Nephron progenitor cell (in vitro differentiated cells): ENCODE measurements around the gene NELL2.

Experiments
- DNase-seq: peaks from one replicate; pipeline ENCODE4 v3.0.0; 2021
- H3K27ac Mint-ChIP-seq: 2 replicates; pipeline ENCODE4 v1.8.0; 2021; ENCODE audit warnings: mild to moderate bottlenecking, moderate library complexity, mixed read lengths
- H3K27me3 Mint-ChIP-seq: 2 replicates; pipeline ENCODE4 v1.8.0; 2021; ENCODE audit warnings: mild to moderate bottlenecking, low read depth, mixed read lengths; ENCODE audit not compliant: poor library complexity
- H3K36me3 Mint-ChIP-seq: 2 replicates; pipeline ENCODE4 v1.8.0; 2021; ENCODE audit warnings: low read depth, mixed read lengths
- H3K4me1 Mint-ChIP-seq: 2 replicates; pipeline ENCODE4 v1.8.0; 2021; ENCODE audit warnings: mixed read lengths
- H3K4me3 Mint-ChIP-seq: 2 replicates; pipeline ENCODE4 v1.8.0; 2021; ENCODE audit warnings: mild to moderate bottlenecking, moderate library complexity, mixed read lengths
- H3K9me3 Mint-ChIP-seq: 2 replicates; pipeline ENCODE4 v1.8.0; 2021; ENCODE audit warnings: mild to moderate bottlenecking, moderate library complexity, mixed read lengths
- CTCF ChIP-seq: fragments of 200-600 bp; sonication (generic); IDR thresholded peaks from 2 replicates; pipeline ENCODE4 v1.5.0; 2021; ENCODE audit warnings: antibody characterized with exemption

NELL2 gene

GRCh38 chr12:44817687-44818086 lies 58.4 kb downstream of the NELL2 start:
- peaks cover 9% of the 10 kb centered on the region for H3K4me1 Mint-ChIP-seq

GRCh38 chr12:44816446-44817017 lies 59.6 kb downstream of the NELL2 start:
- H3K27ac Mint-ChIP-seq = no peak overlapping the region
- DNase-seq = no peak
- H3K4me1 Mint-ChIP-seq = peaks cover 9% of the 10 kb centered on the region
- no peaks in the 10 kb centered on the region for H3K36me3 Mint-ChIP-seq
- no peaks in the 10 kb centered on the region for H3K9me3 Mint-ChIP-seq
- no peak overlapping the region for H3K4me3 Mint-ChIP-seq
- TF ChIP-seq CTCF = no peak
- H3K27me3 Mint-ChIP-seq = no peaks in the 10 kb centered on the region

More at GRCh38 chr12:44817687-44818086, 58.4 kb downstream of the NELL2 start:
- H3K27ac Mint-ChIP-seq = no peak overlapping the region
- H3K36me3 Mint-ChIP-seq = no peaks in the 10 kb centered on the region
- no peaks in the 10 kb centered on the region for H3K9me3 Mint-ChIP-seq
- H3K4me3 Mint-ChIP-seq = no peak overlapping the region
- TF ChIP-seq CTCF = no peak
- no peak for DNase-seq
- H3K27me3 Mint-ChIP-seq = no peaks in the 10 kb centered on the region

GRCh38 chr12:44812062-44812461 lies 64.1 kb downstream of the NELL2 start:
- Mint-ChIP-seq H3K27ac (no peak overlapping the region), H3K9me3 (no peaks in the 10 kb centered on the region), H3K36me3 (no peaks in the 10 kb centered on the region), H3K4me1 (peaks cover 6% of the 10 kb centered on the region), H3K4me3 (no peak overlapping the region), H3K27me3 (no peaks in the 10 kb centered on the region)
- DNase-seq = no peak
- TF ChIP-seq CTCF = no peak

- Mint-ChIP-seq H3K27me3 (no peaks in the 10 kb centered on the region), H3K4me1 (no peaks in the 10 kb centered on the region), H3K4me3 (no peak overlapping the region), H3K9me3 (no peaks in the 10 kb centered on the region), H3K36me3 (no peaks in the 10 kb centered on the region), H3K27ac (no peak overlapping the region)
- no peak for TF ChIP-seq CTCF
- no peak for DNase-seq
Measured at GRCh38 chr12:44804068-44804467, 72.0 kb downstream of the NELL2 start.

- Mint-ChIP-seq H3K27ac (no peak overlapping the region), H3K4me1 (peaks cover 12% of the 10 kb centered on the region), H3K4me3 (no peak overlapping the region), H3K9me3 (peaks cover 7% of the 10 kb centered on the region), H3K27me3 (no peaks in the 10 kb centered on the region), H3K36me3 (no peaks in the 10 kb centered on the region)
- TF ChIP-seq CTCF = no peak
- DNase-seq = no peak
Measured at GRCh38 chr12:44795970-44796369, 80.1 kb downstream of the NELL2 start.

- Mint-ChIP-seq H3K27me3 (no peaks in the 10 kb centered on the region), H3K27ac (no peak overlapping the region), H3K9me3 (peaks cover 7% of the 10 kb centered on the region), H3K4me3 (no peak overlapping the region), H3K4me1 (no peaks in the 10 kb centered on the region), H3K36me3 (no peaks in the 10 kb centered on the region)
- no peak for TF ChIP-seq CTCF
- no peak for DNase-seq
Measured at GRCh38 chr12:44788731-44789130, 87.4 kb downstream of the NELL2 start.
